Testis (tissue), 2 donors: Measurements from ENCODE around the gene PIGP.

ENCODE experiments used
- CTCF ChIP-seq, 3 experiments: fragments of 450-650 bp in 2 of 3; fragments of 200-600 bp in 1 of 3; sonication (generic) in 1 of 3; IDR thresholded peaks; one replicate each; pipeline ENCODE4 v1.5.1; 2016 to 2019; ENCODE audit warnings: antibody characterized with exemption in 3 of 3, mild to moderate bottlenecking in 2 of 3, moderate library complexity in 1 of 3
- POLR2A ChIP-seq: fragments of 450-650 bp; IDR thresholded peaks from one replicate; pipeline ENCODE4 v1.6.1; 2017; ENCODE audit warnings: antibody characterized with exemption, mild to moderate bottlenecking, moderate library complexity

DNA sequence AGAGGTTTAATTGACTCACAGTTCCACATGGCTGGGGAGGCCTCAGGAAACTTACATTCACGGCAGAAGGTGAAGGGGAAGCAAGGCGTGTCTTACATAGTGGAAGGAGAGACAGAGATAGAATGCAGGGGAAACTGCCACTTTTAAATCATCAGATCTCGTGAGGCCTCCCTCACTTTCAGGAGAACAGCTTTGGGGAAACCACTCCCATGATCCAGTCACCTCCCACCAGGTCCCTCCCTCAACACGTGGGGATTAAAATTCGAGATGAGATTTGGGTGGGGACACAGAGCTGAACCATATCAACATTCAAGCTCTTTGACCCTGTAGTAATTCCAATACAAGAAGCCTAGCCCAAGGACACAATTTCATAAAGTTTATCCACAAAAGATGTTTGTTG lies 13.7 kb downstream of the PIGP start:
- TF ChIP-seq CTCF (IDR thresholded peaks at IDR 0.05) (no peak), POLR2A (no peak)
